ENCODE measurements around the gene CUX1.

DNA sequence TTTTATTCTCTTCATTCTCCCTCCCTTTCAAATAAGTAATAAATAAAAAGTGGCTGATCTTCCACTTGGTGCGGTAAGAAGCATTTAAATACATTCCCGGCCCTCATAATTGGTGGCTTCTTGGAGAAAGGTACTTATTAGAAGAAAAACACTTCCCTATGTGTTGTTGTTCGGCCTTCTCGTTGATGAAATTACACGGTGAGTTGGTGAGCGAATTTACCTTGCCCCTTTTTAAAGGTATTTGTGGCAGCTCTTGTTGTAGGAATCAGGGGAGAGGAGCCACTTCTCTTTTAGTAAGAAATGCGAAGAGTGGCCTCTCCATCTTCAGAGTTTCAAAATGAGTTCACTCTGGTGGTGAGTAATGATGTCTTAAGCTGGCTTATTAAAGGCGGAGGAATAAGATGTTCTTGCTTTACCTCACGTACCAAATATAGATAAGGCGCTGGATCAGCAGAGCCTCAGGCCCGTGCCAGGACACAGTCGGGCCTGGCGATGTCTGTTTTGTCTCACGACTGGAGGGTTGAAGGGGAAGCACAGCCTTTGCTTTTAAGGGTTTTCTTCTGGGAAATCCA, 135.9 kb downstream of the CUX1 start:
- no peak for TF ChIP-seq ARNTL (CRISPR knock-in tag; IDR thresholded peaks at IDR 0.05; ENCODE audit: borderline replicate concordance, low read depth)
- TF ChIP-seq CSDC2 (CRISPR knock-in tag; IDR thresholded peaks at IDR 0.05), result peak; percentile 91; the same call in 1 of the 2 replicates
- TF ChIP-seq RARB (CRISPR knock-in tag; IDR thresholded peaks at IDR 0.05), result no peak
- no peak for TF ChIP-seq ZNF8 (CRISPR knock-in tag; IDR thresholded peaks at IDR 0.05)
- TF ChIP-seq, protein P1, sequence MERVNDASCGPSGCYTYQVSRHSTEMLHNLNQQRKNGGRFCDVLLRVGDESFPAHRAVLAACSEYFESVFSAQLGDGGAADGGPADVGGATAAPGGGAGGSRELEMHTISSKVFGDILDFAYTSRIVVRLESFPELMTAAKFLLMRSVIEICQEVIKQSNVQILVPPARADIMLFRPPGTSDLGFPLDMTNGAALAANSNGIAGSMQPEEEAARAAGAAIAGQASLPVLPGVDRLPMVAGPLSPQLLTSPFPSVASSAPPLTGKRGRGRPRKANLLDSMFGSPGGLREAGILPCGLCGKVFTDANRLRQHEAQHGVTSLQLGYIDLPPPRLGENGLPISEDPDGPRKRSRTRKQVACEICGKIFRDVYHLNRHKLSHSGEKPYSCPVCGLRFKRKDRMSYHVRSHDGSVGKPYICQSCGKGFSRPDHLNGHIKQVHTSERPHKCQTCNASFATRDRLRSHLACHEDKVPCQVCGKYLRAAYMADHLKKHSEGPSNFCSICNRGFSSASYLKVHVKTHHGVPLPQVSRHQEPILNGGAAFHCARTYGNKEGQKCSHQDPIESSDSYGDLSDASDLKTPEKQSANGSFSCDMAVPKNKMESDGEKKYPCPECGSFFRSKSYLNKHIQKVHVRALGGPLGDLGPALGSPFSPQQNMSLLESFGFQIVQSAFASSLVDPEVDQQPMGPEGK (CRISPR knock-in tag; IDR thresholded peaks at IDR 0.05; ENCODE audit: borderline replicate concordance), result no peak
- TF ChIP-seq SNAI2 (CRISPR knock-in tag; IDR thresholded peaks at IDR 0.05), result no peak
- no peak for TF ChIP-seq PPARA (CRISPR knock-in tag; IDR thresholded peaks at IDR 0.05; ENCODE audit: borderline replicate concordance)
- no peak for TF ChIP-seq ZFP30 (CRISPR knock-in tag; IDR thresholded peaks at IDR 0.05)
- TF ChIP-seq GLIS3 (CRISPR knock-in tag; IDR thresholded peaks at IDR 0.05), result no peak
- TF ChIP-seq ESRRG (CRISPR knock-in tag; IDR thresholded peaks at IDR 0.05), result no peak
- no peak for TF ChIP-seq CREB5 (CRISPR knock-in tag; IDR thresholded peaks at IDR 0.05; ENCODE audit: low read depth)
- TF ChIP-seq POU6F1 (CRISPR knock-in tag; IDR thresholded peaks at IDR 0.05; ENCODE audit: borderline replicate concordance, low read depth), result no peak
- TF ChIP-seq TSHZ2 (CRISPR knock-in tag; IDR thresholded peaks at IDR 0.05), result peak; percentile 31; the same call in 1 of the 2 replicates

Measured in SK-N-SH treated with all-trans-retinoic acid at 6 μM for 48 hours (cell line).